ENCODE data around the gene RAD51B.

Gene RAD51B

DNA sequence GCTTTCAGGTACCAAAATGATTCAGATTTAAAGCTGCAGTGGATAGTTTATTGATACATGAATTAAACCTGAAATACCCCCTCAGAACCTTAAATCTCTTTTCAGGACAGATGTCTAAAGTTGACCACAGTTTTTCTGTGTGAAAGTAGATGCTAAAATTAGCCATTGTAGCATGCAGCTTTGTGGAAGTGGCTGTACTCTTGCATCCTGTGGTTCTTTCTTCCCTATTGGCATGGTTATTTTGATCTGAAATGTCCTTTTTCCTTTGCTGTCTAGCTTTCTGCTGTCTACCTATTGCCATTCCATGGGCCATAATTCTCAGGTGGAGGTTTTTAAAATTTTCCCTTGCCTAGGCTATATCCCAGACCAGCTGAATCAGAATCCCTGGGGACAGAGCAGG is 517.7 kb downstream of the RAD51B start:
- Histone ChIP-seq H3K27me3 (ENCODE audit: control insufficient read depth, insufficient read depth, low read length) (no peaks in the 10 kb centered on the region), H3K9ac (ENCODE audit: low read length) (no peak overlapping the region), H3K27ac (ENCODE audit: low read length) (no peak overlapping the region), H3K9me3 (ENCODE audit: control insufficient read depth, low read depth, low read length) (no peaks in the 10 kb centered on the region), H3K4me1 (ENCODE audit: control insufficient read depth, low read depth, low read length) (peaks cover 28% of the 10 kb centered on the region), H3K36me3 (ENCODE audit: control insufficient read depth, low read depth, low read length) (no peaks in the 10 kb centered on the region), H3K4me3 (ENCODE audit: low read length) (no peak overlapping the region)

DNA sequence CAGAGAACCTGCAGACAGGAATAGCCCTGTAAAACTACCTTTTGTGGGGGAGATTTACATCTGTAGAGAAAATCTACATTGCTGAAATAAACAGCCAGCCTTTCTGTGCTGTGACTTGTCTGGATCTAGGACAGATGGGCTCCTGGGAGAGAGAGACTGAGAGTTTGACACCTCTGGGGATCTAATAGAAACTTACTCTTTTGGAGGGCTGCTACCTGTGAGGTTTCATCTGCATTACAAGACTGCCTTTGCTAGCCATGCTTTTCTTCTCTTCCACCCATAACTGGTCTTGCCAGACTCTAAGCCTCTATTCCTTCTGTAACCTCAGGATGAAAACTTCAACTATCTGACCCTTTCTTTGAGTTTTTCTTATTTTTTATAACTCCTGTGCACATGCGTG is 520.7 kb downstream of the RAD51B start:
- Histone ChIP-seq H3K27ac (ENCODE audit: low read length) (no peak overlapping the region), H3K36me3 (ENCODE audit: control insufficient read depth, low read depth, low read length) (no peaks in the 10 kb centered on the region), H3K9me3 (ENCODE audit: control insufficient read depth, low read depth, low read length) (no peaks in the 10 kb centered on the region), H3K4me3 (ENCODE audit: low read length) (no peak overlapping the region), H3K4me1 (ENCODE audit: control insufficient read depth, low read depth, low read length) (peaks cover 32% of the 10 kb centered on the region), H3K9ac (ENCODE audit: low read length) (no peak overlapping the region), H3K27me3 (ENCODE audit: control insufficient read depth, insufficient read depth, low read length) (no peaks in the 10 kb centered on the region)

DNA sequence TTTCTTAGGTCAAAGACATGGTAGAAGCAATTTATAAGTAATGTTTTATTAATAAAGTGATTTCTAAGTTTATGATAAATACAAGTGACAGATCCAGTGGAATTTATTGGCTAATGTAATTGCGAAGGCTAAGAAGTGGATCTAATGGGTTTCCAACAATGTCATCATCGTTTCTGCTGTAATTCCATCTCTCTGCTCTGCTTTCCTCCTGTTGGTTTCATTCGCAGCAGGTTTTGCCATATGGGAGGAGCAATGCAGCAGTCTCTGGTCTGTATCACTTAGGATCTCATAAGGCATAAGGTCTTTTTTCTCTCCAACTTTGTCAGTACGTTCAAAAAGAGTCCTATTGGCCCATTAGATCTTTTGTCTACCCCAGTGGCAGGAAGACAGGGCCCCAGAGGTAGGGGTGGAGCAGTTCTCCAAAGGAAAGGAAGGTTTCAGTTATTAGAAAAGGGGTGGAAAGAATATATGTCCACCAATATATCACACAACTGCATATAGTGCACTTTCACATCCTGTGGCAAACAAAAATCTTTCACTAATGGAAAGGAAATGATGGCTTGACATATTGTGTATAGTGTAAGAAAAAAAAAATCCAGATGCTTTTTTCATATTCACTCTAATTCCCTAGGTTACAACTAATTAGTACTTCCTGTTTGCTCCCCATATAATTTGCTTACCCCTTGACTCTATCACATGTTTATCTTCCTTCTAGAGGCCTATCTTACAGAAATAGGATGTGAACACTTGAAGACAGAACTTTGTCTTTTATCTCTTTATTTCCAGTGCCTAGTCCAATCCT is 522.0 kb downstream of the RAD51B start:
- Histone ChIP-seq H3K9me3 (ENCODE audit: control insufficient read depth, low read depth, low read length) (no peaks in the 10 kb centered on the region), H3K4me1 (ENCODE audit: control insufficient read depth, low read depth, low read length) (peaks cover 32% of the 10 kb centered on the region), H3K27me3 (ENCODE audit: control insufficient read depth, insufficient read depth, low read length) (no peaks in the 10 kb centered on the region), H3K4me3 (ENCODE audit: low read length) (no peak overlapping the region), H3K36me3 (ENCODE audit: control insufficient read depth, low read depth, low read length) (no peaks in the 10 kb centered on the region), H3K9ac (ENCODE audit: low read length) (no peak overlapping the region), H3K27ac (ENCODE audit: low read length) (no peak overlapping the region)

DNA sequence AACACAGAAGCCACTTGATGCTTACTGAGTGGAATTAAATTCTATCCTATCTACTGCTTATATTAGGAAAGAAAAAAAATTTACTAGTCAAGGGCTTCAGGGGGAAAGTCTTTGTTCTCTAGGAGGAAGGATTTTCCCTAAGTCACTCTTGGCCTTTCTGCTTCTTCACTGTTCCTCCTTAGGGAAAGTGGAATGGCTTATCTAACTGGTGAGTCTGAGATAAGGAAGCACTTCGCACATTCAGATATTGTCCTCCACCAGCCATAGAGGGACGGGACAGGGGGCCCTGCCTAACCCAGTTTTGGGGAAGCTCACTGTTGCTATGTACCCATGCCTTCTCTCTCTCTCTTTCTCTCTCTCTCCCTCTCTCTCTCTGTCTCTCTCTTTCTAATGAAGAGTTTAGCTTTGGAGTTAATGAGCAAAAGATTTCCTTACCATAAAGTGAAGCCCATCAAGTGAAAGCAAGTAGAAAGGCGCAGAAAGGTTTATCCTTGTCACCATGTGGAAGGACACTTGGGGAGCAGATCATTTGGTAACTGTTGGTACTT is 522.7 kb downstream of the RAD51B start:
- Histone ChIP-seq H3K4me1 (ENCODE audit: control insufficient read depth, low read depth, low read length) (peaks cover 32% of the 10 kb centered on the region), H3K9me3 (ENCODE audit: control insufficient read depth, low read depth, low read length) (no peaks in the 10 kb centered on the region), H3K4me3 (ENCODE audit: low read length) (no peak overlapping the region), H3K27me3 (ENCODE audit: control insufficient read depth, insufficient read depth, low read length) (no peaks in the 10 kb centered on the region), H3K27ac (ENCODE audit: low read length) (no peak overlapping the region), H3K36me3 (ENCODE audit: control insufficient read depth, low read depth, low read length) (no peaks in the 10 kb centered on the region), H3K9ac (ENCODE audit: low read length) (no peak overlapping the region)

- H3K9me3 ChIP-seq (ENCODE audit: control insufficient read depth, low read depth, low read length): no peaks in the 10 kb centered on the region
- no peaks in the 10 kb centered on the region for H3K27me3 ChIP-seq (ENCODE audit: control insufficient read depth, insufficient read depth, low read length)
- H3K4me3 ChIP-seq (ENCODE audit: low read length): no peak overlapping the region
- peaks cover 32% of the 10 kb centered on the region for H3K4me1 ChIP-seq (ENCODE audit: control insufficient read depth, low read depth, low read length)
- no peak overlapping the region for H3K27ac ChIP-seq (ENCODE audit: low read length)
- H3K9ac ChIP-seq (ENCODE audit: low read length): no peak overlapping the region
- no peaks in the 10 kb centered on the region for H3K36me3 ChIP-seq (ENCODE audit: control insufficient read depth, low read depth, low read length)
Observed at GRCh38 chr14:68343534-68344118, 524.0 kb downstream of the RAD51B start.

DNA sequence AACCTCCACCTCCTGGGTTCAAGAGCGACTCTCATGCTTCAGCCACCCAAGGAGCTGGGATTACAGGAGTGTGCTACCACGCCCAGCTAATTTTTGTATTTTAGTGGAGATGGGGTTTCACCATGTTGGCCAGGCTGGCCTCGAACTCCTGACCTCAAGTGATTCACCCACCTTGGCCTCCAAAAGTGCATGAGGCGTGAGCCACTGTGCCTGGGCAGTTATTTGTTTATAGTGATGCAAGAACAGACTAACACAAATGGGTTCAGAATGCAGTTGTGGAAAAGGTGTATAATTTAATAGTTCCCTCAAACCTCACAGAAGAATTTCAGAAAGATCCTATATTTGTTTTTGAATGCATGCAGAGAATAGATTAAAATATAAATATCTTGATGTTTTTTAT is 526.2 kb downstream of the RAD51B start:
- H3K9me3 ChIP-seq (ENCODE audit: control insufficient read depth, low read depth, low read length): no peaks in the 10 kb centered on the region
- no peak overlapping the region for H3K27ac ChIP-seq (ENCODE audit: low read length)
- H3K4me3 ChIP-seq (ENCODE audit: low read length): no peak overlapping the region
- H3K4me1 ChIP-seq (ENCODE audit: control insufficient read depth, low read depth, low read length): peaks cover 19% of the 10 kb centered on the region
- no peaks in the 10 kb centered on the region for H3K27me3 ChIP-seq (ENCODE audit: control insufficient read depth, insufficient read depth, low read length)
- H3K36me3 ChIP-seq (ENCODE audit: control insufficient read depth, low read depth, low read length): no peaks in the 10 kb centered on the region
- H3K9ac ChIP-seq (ENCODE audit: low read length): no peak overlapping the region

DNA sequence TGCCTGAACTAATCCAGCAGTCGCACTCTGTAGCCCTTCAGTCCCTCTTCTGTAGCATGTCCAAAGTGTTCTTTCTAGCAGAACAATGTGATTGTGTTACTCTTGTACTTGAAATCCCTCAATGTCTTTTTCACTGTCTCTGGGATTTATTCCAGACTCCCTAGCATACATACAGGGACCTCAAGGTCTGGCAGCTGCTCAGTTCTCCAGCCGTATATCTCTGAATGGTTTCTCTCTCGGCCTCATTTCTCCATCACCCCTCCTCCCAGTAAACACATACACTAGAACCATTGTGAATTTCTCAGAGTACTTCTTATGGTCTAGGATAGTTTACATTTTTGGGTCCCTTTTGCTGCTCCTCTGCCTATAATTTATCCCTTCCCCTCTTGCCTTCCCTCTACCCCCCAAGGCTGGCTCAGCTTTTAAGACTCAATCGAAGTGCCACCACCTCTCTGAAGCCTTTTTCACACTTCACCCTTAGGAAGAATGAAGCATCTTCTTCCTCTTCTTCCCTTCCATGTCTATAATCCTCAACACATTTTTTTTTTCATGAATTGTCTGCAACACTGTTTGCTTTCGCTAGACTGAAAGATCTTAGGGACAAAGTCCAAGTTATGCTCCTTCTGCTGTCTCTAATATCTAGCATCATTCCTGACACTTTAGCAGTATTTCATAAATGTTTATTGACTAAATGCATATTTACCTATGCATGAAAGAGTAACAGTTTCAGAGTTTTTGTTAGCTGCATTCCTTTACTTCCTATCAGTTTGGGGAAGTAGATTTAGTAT is 527.2 kb downstream of the RAD51B start:
- H3K4me3 ChIP-seq (ENCODE audit: low read length): no peak overlapping the region
- H3K4me1 ChIP-seq (ENCODE audit: control insufficient read depth, low read depth, low read length): peaks cover 14% of the 10 kb centered on the region
- no peaks in the 10 kb centered on the region for H3K36me3 ChIP-seq (ENCODE audit: control insufficient read depth, low read depth, low read length)
- H3K9ac ChIP-seq (ENCODE audit: low read length): no peak overlapping the region
- H3K9me3 ChIP-seq (ENCODE audit: control insufficient read depth, low read depth, low read length): no peaks in the 10 kb centered on the region
- H3K27me3 ChIP-seq (ENCODE audit: control insufficient read depth, insufficient read depth, low read length): no peaks in the 10 kb centered on the region
- no peak overlapping the region for H3K27ac ChIP-seq (ENCODE audit: low read length)

DNA sequence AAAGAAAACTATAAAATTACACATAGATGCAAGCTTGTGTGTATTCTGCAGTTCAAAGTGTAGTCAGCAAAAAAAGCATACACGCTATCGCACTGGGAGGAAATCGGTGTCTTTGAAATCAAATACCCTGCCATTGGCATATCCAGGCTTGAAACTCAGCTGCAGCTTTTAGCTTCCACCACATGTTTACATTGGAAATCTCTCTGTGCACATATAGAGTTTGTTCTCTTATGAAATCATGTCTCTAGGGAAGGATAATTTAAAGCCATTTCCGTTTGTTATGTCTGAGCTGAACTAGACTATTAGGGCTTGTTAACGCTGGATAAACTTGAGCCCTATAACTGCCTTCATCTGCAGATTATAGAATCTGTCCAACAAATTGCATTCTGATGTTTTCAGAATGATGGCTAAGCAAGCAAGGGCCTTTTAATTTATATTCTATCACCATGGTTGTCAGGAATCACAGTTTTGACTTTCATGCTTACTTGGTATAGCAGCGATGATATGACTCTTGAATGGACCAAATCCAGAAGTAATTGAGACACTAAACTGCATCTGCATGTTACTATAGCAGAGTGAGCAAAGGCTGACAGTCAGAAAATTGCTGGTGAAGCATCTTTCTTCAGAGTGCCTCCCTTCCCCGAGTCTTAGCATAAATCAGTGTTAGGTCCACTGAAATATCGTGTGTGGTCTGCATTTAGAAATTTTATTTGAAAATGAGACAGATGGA is 530.5 kb downstream of the RAD51B start:
- Histone ChIP-seq H3K27ac (ENCODE audit: low read length) (no peak overlapping the region), H3K9ac (ENCODE audit: low read length) (no peak overlapping the region)

DNA sequence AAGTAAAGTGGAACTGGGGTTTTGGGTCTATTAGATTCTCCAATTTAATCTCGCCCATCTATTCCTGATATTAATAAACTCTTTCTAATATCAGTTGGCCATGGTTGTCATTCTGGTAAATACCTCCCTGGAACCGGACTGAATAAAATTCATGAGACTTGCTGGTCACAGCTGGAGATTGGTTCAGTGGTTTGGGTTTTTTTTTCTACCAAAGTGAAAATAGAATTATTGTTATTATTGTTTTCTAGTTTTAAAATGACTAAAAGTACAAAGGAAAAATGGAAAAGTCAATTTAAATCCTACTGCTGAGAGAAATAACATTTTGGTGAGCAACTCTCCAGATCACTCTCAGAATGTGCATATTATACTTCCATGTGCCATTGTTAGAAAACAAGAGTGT is 535.8 kb downstream of the RAD51B start:
- H3K36me3 ChIP-seq (ENCODE audit: control insufficient read depth, low read depth, low read length): no peaks in the 10 kb centered on the region
- H3K9ac ChIP-seq (ENCODE audit: low read length): no peak overlapping the region
- H3K27ac ChIP-seq (ENCODE audit: low read length): no peak overlapping the region
- H3K4me1 ChIP-seq (ENCODE audit: control insufficient read depth, low read depth, low read length): peaks cover 7% of the 10 kb centered on the region
- no peak overlapping the region for H3K4me3 ChIP-seq (ENCODE audit: low read length)
- no peaks in the 10 kb centered on the region for H3K9me3 ChIP-seq (ENCODE audit: control insufficient read depth, low read depth, low read length)
- H3K27me3 ChIP-seq (ENCODE audit: control insufficient read depth, insufficient read depth, low read length): no peaks in the 10 kb centered on the region

More for the DNA sequence above, 530.5 kb downstream of the RAD51B start:
- H3K36me3 ChIP-seq (ENCODE audit: control insufficient read depth, low read depth, low read length): no peaks in the 10 kb centered on the region
- no peaks in the 10 kb centered on the region for H3K9me3 ChIP-seq (ENCODE audit: control insufficient read depth, low read depth, low read length)
- no peaks in the 10 kb centered on the region for H3K27me3 ChIP-seq (ENCODE audit: control insufficient read depth, insufficient read depth, low read length)
- no peak overlapping the region for H3K4me3 ChIP-seq (ENCODE audit: low read length)
- H3K4me1 ChIP-seq (ENCODE audit: control insufficient read depth, low read depth, low read length): no peaks in the 10 kb centered on the region

DNA sequence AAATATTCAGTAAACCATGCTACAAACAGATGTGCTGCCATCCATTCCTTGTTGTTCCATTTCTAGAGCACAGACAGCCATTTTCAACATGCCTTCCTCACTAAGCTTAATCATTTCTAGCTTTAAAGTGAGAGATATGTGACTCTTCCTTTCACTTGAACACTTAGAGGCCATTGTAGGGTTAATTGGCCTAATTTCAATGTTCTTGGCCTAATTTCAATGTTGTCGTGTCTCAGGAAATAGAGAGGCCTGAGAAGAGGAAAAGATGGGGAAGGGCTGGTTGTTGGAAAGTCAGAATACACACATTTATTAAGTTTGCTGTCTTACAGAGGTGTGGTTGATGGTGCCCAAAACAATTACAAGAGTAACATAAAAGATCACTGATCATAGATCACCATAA is 538.2 kb downstream of the RAD51B start:
- H3K36me3 ChIP-seq (ENCODE audit: control insufficient read depth, low read depth, low read length): no peaks in the 10 kb centered on the region
- H3K9ac ChIP-seq (ENCODE audit: low read length): no peak overlapping the region
- H3K9me3 ChIP-seq (ENCODE audit: control insufficient read depth, low read depth, low read length): no peaks in the 10 kb centered on the region
- H3K4me3 ChIP-seq (ENCODE audit: low read length): no peak overlapping the region
- H3K27me3 ChIP-seq (ENCODE audit: control insufficient read depth, insufficient read depth, low read length): no peaks in the 10 kb centered on the region
- H3K4me1 ChIP-seq (ENCODE audit: control insufficient read depth, low read depth, low read length): peaks cover 8% of the 10 kb centered on the region
- H3K27ac ChIP-seq (ENCODE audit: low read length): no peak overlapping the region

- Histone ChIP-seq H3K27ac (ENCODE audit: low read length) (no peak overlapping the region), H3K4me1 (ENCODE audit: control insufficient read depth, low read depth, low read length) (peaks cover 12% of the 10 kb centered on the region), H3K9me3 (ENCODE audit: control insufficient read depth, low read depth, low read length) (no peaks in the 10 kb centered on the region), H3K36me3 (ENCODE audit: control insufficient read depth, low read depth, low read length) (no peaks in the 10 kb centered on the region), H3K9ac (ENCODE audit: low read length) (no peak overlapping the region), H3K27me3 (ENCODE audit: control insufficient read depth, insufficient read depth, low read length) (no peaks in the 10 kb centered on the region), H3K4me3 (ENCODE audit: low read length) (no peak overlapping the region)
Observed at GRCh38 chr14:68358500-68358899, 538.9 kb downstream of the RAD51B start.

All from iPS-18a (cell line).